HG02623 (cell line): Measurements from ENCODE around the gene STIL.
"Not testable (repeated sequence)": the region's sequence is repeated elsewhere in the genome, so short reads cannot be mapped to it uniquely, and the experiment has no call there.

Experiments used
- ATAC-seq: cut with Tn5 transposase; IDR thresholded peaks from one replicate; pipeline ENCODE4 v1.9.1; 2021; ENCODE audit warnings: moderate library complexity; ENCODE audit not compliant: unreplicated experiment

STIL gene

GRCh38 chr1:47313915-47314664, at the start of gene STIL:
STIL (minus strand) TSS chr1:47314147; CDS start chr1:47310319, 3,828 bp downstream.
- ATAC-seq, result peak; percentile 97

GRCh38 chr1:47362828-47363227, 48.9 kb upstream of the STIL start:
- ATAC-seq, result no peak

DNA sequence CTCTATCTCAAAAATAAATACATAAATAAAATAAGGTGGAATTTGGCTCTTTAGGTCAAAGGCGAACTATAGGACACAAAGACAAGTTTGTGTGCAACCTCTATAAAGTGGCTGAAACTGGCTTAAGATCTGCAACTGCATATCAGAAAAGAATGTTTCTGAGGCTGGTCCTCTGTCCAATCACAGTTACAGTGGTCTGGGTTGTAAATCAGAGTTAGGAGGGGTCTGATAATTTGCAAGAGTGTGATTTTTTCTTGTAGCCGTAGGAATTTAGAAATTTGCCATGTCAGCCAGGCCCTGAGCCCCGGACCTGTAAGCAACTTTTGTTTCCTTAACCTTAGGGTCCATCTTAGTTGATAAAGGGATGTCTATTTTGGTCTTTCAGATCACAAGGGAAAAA, 47.4 kb upstream of the STIL start:
- ATAC-seq, result no peak

GRCh38 chr1:47351305-47351704, 37.4 kb upstream of the STIL start:
- ATAC-seq, result peak; percentile 97

- no peak for ATAC-seq
Observed at GRCh38 chr1:47348246-47348645, 34.3 kb upstream of the STIL start.

DNA sequence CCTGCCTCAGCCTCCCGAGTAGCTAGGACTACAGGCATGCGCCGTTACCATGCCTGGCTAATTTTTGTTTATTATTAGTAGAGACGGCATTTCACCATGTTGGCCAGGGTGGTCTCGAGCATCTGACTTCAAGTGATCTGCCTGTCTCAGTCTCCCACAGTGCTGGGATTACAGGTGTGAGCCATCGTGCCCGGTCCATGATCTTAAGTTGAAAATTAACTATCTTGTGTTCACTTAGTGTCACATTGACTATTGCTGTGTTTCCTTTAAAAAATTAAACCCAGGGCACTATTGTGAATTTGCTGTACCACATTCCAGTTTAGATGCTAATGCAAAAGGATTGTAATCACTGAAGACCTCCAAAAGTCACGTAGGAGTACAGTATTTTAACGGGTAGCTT, 33.8 kb upstream of the STIL start:
- no peak for ATAC-seq

DNA sequence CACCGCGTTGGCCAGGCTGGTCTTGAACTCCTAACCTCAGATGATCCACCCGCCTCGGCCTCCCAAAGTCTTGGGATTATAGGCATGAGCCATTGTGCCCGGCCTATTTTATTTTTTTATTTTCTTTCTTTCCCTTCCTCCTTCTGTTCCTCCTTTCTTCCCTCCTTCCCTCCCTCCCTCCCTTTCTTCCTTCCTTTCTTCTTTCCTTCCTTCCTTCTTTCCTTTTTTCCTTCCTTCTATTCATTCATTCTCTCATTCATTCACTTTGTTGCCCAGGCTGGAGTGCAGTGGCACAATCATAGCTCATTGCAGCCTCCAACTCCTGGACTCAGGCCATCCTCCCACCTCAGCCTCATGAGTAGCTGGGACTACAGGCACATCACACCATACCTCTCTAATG, 33.0 kb upstream of the STIL start:
- ATAC-seq, result not testable (repeated sequence)

DNA sequence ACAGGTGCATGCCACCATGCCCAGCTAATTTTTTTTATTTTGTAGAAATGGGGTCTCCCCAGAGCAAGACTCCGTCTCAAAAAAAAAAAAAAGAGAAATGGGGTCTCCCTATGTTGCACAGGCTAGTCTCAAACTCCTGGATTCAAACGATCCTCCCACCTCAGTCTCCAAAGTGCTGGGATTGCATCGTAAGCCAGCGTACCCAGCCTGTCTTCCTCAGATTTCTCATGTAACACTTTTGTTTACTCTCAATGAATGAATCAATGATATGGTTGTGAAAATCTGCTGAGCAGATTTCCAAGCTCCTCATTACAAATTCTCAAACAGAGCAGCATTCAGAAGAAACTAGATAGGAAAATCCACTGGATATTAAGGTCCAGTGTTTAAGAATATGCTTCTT, 26.3 kb upstream of the STIL start:
- ATAC-seq, result no peak

DNA sequence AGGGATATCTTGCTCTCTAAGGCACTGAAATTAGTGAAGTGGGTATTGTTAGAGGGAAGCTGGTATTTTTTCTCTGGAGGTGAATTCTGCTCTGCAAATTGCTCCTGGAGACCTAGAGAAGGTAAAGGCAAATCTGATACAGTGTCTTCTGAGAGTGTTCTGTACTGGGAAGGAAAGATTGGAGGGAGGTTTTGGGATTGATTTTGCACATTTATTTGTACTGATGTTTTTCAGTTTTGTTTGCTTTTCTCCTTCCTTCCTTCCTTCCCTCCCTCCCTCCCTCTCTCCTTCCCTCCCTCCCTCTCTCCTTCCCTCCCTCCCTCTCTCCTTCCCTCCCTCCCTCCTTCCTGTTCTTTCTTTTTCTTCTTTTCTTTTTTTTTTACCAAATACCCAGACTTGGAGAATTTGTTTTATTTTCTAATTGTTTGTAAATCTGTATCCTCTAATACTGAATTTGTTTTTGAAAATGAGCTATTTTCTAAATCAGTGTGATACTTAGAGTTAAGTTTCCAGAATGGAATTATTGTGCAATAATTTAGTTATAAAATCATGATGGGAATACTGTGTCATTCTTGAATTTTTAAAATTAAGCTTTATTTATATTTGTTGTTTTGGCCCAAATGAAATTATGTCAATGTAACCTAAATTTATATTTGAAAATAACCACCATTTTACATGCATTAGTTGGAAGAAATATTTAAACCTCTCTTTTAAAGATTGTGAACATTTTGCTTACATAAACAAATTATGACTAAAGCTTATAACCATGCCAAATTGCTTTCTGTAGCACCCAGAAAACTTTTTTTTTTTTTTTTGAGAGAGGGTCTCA, 24.5 kb upstream of the STIL start:
- no peak for ATAC-seq

- no peak for ATAC-seq
Observed at GRCh38 chr1:47337350-47337749, 23.4 kb upstream of the STIL start.

- no peak for ATAC-seq
Observed at GRCh38 chr1:47334765-47335435, 21.0 kb upstream of the STIL start.

- peak; percentile 80 for ATAC-seq
Observed at GRCh38 chr1:47333922-47334764, 20.2 kb upstream of the STIL start.

GRCh38 chr1:47333578-47333921, 19.6 kb upstream of the STIL start, which contains the start of gene CMPK1:
CMPK1 (plus strand) TSS chr1:47333790; CDS start chr1:47333946, 156 bp downstream.
- peak; percentile 64 for ATAC-seq

DNA sequence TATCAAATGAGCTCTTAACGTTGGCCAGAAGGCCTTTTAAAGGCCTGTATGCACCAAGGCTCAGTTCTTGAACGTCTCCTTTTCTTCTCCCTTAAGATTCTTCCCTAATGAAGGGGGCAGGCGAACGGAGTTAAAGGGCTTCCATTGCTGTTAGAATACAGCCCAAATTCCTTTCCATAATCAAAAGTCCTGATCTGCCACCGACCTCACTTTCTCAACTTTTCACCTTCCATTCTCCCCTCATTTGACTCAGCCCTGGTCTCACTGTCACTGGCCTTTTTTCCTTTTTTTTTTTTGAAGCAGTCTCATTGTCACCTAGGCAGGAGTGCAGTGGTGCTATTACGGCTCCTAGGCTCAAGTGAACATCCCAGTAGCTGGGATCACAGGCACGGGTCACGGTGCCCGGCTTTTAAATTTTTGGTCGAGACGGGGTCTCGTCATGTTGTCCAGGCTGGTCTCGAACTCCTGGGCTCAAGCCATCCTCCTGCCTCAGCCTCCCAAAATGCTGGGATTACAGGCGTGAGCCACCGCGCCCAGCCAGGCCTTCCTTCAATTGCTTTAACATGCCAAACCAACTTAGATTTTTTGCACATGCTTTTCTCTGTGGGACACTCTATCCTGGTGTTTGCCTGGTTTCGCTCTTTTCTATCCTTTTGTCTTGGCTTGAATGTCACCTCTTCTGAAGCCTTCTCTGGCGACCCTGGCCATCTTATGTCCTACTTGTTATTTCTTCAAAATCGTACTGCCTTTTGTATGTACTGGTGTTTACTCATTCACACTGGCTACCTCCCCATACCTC, 19.0 kb upstream of the STIL start:
- ATAC-seq, result no peak

- ATAC-seq, result no peak
Observed at GRCh38 chr1:47331875-47332274, 17.9 kb upstream of the STIL start.

DNA sequence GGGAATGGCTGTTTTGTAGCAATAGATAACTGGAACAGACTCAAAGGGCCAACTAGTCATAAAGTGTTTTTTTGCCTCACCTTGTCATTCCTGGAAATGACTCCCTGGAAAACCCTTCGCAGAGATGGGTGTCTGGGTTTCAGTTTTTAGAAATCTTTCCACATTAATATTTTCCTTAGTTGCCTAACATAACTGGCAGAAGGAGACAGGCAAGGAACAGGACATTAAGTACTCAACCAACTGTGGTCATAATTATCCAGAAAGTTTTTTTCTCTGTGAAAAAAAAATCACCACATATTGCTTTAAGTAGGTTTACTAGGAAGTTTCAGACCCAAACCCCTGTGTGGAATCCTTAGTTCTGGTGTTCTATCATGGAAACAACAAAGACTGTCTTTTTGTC, 16.3 kb upstream of the STIL start:
- ATAC-seq, result no peak

- no peak for ATAC-seq
Observed at GRCh38 chr1:47328992-47329391, 15.0 kb upstream of the STIL start.

- no peak for ATAC-seq
Observed at GRCh38 chr1:47326271-47326670, 12.3 kb upstream of the STIL start.

DNA sequence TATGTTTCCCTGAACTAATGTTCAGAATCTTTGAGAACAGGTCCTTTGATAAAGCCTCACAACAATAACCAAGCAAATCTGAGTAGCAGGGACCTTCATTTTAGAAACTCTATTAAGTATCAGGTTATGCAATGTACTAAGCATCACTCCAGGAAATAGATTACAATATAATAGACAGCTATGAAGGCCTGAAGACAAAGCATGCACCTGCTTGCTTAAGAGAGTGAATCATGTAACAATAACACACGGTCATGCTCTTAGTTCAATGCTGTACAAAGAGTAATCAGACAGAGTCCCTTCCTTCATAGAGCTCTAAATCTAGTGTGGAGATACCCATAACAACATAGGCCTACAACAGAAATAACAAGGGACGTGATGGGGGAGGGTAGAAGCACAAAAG, 11.6 kb upstream of the STIL start:
- ATAC-seq, result no peak

DNA sequence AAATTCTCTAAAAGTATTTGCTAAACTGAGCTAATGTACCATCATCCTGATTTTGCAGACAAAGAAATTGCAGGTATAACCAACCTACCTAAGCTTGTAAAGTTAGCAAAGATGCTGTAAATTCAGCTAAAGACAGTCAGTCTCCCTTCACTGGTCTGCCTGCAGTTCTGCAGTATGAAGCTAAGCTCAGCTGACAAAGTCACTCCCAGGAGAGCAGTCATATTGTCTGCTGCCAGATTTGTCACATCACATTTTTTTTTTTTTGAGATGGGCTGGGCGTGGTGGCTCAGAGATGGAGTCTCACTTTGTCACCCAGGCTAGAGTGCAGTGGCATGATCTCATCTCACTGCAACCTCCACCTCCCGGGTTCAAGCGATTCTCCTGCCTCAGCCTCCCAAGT, 10.7 kb upstream of the STIL start:
- ATAC-seq, result no peak
